GM12873 (cell line): Measurements from ENCODE around the gene HSPBP1.

Source experiments
- TF ChIP-seq, protein P1 (sequence below): IDR thresholded peaks from 2 replicates; pipeline ENCODE4 v1.5.1; 2012; ENCODE audit warnings: low read depth, mild to moderate bottlenecking, moderate library complexity, low read length, control low read depth; ENCODE audit not compliant: insufficient read depth; ENCODE audit errors: missing control alignments

HSPBP1 gene

DNA sequence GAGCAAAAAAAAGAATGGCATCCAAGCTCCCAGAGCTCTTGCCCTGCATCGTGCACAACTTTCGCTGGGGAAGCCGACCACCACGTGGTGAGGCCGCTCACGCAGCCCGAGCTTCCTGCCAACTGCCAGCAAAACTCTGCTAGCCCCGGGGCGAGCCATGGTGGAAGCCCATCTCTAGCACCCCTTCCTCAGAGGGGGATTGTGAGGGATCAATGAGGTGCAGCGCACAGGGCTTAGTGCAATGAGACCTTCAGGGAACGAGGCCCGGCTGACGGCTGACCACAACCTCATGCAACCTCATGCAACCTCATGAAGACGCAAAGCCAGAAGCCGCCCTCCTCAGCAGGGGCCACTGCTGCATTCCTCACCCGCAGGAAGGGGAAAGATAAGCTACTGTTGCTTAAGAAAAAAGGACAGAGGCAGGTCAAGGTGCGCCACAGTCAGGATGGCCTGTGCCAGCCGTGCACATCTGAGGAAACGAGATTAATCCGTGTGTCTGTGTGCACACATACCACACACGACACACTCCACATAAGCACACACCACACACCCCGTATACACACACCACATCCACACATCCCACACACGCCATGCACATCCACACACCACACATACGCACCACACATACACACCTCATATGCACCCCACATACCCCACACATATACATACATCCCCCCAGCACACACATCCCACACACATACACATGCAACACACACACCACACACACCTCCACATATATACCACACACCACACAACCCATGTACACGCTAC lies 9.6 kb downstream of the HSPBP1 start:
- TF ChIP-seq, protein P1, sequence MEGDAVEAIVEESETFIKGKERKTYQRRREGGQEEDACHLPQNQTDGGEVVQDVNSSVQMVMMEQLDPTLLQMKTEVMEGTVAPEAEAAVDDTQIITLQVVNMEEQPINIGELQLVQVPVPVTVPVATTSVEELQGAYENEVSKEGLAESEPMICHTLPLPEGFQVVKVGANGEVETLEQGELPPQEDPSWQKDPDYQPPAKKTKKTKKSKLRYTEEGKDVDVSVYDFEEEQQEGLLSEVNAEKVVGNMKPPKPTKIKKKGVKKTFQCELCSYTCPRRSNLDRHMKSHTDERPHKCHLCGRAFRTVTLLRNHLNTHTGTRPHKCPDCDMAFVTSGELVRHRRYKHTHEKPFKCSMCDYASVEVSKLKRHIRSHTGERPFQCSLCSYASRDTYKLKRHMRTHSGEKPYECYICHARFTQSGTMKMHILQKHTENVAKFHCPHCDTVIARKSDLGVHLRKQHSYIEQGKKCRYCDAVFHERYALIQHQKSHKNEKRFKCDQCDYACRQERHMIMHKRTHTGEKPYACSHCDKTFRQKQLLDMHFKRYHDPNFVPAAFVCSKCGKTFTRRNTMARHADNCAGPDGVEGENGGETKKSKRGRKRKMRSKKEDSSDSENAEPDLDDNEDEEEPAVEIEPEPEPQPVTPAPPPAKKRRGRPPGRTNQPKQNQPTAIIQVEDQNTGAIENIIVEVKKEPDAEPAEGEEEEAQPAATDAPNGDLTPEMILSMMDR: no peak

DNA sequence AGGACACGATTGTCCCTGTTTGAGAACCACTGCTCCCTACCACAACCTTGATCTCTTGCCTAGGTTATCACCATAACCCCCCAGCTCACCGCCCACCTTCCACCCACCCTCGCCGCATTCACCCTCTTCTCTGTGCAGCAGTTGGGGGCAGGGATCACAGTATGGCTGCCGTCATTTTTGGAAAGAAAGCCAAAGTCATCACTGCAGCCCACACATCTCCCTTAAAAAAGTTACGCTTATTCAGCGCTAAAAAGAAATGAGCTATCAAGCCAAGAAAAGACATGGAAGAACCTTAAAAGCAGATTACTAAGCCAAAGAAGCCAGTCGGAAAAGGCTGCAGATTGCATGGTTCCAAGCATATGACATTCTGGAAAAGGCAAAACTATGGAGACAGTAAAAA lies 10.6 kb downstream of the HSPBP1 start:
- TF ChIP-seq, protein P1: no peak

DNA sequence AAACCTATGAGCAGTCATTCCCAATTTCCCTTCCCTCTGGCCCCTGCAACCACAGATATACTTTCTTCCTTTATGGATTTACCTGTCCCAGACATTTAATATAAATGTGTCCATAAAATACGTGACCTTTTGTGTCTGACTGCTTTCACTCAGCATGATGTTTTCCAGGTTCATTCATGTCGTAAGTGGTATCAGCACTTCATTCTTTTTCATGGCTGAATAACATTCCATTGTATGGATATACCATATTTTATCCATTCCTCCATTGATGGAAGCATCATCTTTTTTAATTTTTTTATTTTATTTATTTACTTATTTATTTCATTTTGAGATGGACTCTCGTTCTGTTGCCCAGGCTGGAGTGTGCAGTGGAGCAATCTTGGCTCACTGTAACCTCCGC lies 13.1 kb downstream of the HSPBP1 start:
- TF ChIP-seq, protein P1: no peak

DNA sequence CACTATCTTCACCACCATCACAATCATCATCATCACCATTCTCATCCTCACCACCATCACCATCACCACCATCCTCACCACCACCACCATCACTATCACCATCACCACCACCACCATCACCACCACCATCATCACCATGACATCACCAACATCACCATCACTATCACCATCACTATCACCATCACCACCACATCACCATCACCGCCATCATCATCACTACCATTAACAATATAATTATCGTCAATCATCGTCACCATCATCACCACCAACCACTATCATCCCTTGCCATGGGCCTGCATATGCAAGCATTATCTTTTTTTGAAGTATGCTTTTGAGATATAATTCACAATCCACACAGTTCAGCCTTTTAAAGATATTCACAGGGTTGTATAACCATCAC lies 13.5 kb downstream of the HSPBP1 start:
- TF ChIP-seq, protein P1: no peak

DNA sequence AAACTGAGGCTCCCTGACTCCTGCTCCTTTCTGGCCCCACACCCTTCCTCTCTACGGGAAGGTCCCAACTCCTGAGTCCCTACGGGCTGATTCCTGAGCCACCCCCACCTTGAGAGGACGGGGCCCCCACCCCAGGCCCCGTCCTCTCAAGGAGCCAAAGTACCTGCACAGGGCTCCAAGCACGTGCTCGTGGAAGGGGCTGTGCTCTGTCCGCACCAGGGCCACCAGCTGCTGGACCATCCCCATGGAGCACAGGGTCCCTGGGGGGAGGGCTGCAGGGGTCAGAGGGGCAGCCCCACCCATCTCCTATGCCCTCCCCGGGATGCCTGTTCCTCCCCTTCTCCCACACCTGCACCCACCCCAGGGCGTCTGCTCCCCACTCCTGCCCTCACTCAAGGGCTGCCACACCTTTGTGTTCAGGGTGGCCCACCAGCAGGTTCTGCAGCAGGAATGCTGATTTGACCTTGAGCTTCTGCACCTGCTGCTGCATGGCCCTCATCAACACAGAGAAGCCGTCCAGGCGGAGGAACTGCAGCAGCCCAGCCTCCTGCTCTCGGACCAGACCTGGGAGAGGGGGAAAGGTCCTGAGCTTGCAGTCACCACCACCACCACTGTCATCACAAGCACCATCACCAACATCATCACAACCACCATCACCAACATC lies 14.1 kb downstream of the HSPBP1 start:
- TF ChIP-seq, protein P1: no peak

DNA sequence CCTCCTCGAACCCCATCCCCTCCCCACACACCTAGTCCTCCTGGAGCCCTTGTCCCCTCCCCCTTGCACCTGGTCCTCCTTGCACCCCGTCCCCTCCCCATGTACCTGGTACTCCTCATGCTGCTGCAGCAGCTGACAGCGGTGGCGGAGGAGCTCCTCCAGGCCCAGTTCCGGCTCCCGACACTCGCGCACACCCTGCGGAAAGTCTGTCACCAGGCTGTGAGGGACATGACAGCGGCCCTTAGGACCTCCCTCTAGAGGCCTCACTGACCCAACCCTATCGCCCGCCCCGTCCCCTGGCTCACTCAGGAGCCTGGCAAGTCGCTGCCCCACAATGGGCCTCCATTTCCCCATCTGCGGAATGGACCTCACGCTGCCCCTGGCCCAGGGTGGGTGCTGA lies 14.7 kb downstream of the HSPBP1 start:
- TF ChIP-seq, protein P1: no peak

DNA sequence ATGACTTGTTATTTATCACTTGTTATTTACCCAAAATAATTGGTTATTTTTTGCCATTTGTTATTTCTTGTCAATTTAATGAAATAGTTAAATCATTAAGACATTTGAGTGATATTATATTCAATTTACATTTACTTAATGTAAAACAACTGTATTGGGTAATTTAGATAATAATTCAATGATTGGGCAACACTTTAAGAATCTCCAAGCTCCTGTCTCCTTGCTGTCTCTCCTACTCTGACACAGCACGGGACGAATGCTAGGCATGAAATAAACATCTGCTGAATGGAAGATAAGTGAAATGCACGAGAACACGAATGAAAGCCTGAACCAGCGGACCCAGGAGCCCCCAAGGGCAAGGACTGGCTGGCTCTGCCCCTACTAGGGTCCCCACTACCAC lies 15.4 kb downstream of the HSPBP1 start:
- TF ChIP-seq, protein P1: no peak
